Neural progenitor cell (in vitro differentiated cells): Measurements from ENCODE around the gene CUTA.

ENCODE experiments used
- EZH2 ChIP-seq: fragments of 200-600 bp; sonication (generic); IDR thresholded peaks from 2 replicates; pipeline ENCODE4 v1.6.1; 2017; ENCODE audit warnings: antibody characterized with exemption, mild to moderate bottlenecking, moderate library complexity
- TF ChIP-seq, protein P1 (sequence below): fragments of 200-600 bp; sonication (generic); IDR thresholded peaks from 2 replicates; pipeline ENCODE4 v1.5.1; 2017; ENCODE audit warnings: antibody characterized with exemption, mild to moderate bottlenecking

GRCh38 chr6:33423777-33424176 is 5.9 kb upstream of the CUTA start:
- TF ChIP-seq, protein P1, sequence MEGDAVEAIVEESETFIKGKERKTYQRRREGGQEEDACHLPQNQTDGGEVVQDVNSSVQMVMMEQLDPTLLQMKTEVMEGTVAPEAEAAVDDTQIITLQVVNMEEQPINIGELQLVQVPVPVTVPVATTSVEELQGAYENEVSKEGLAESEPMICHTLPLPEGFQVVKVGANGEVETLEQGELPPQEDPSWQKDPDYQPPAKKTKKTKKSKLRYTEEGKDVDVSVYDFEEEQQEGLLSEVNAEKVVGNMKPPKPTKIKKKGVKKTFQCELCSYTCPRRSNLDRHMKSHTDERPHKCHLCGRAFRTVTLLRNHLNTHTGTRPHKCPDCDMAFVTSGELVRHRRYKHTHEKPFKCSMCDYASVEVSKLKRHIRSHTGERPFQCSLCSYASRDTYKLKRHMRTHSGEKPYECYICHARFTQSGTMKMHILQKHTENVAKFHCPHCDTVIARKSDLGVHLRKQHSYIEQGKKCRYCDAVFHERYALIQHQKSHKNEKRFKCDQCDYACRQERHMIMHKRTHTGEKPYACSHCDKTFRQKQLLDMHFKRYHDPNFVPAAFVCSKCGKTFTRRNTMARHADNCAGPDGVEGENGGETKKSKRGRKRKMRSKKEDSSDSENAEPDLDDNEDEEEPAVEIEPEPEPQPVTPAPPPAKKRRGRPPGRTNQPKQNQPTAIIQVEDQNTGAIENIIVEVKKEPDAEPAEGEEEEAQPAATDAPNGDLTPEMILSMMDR: no peak
- no peak for TF ChIP-seq EZH2
